ENCODE measurements around the gene TRPM8.

TRPM8 gene

GRCh38 chr2:233919938-233920337 lies 2.8 kb downstream of the TRPM8 start:
- CTCF ChIA-PET, result no interaction called here
- Histone ChIP-seq H3K27ac (ENCODE audit: insufficient read depth in 1 of 2, low read depth in 1 of 2, low read length in 2 of 2, poor library complexity in 1 of 2, severe bottlenecking in 2 of 2) (no peak overlapping the region), H3K27me3 (replicated peaks in 2 of 5; ENCODE audit: control insufficient read depth in 4 of 5, insufficient read depth in 5 of 5, low read length in 4 of 5) (peaks cover 2 to 32% (median 11%) of the 10 kb centered on the region in 5 experiments), H3K9me3 (ENCODE audit: control extremely low read depth in 1 of 5, control insufficient read depth in 4 of 5, insufficient read depth in 2 of 5, low read depth in 1 of 5, low read length in 4 of 5) (no peaks in the 10 kb centered on the region), H3K4me1 (ENCODE audit: control extremely low read depth in 1 of 4, control insufficient read depth in 4 of 4, insufficient read depth in 4 of 4, low read length in 3 of 4) (no peaks in the 10 kb centered on the region), H3K4me3 (ENCODE audit: control insufficient read depth in 1 of 7, extremely low read depth in 1 of 7, insufficient read depth in 4 of 7, low read depth in 2 of 7, low read length in 6 of 7) (no peak overlapping the region), H3K36me3 (ENCODE audit: control insufficient read depth in 4 of 4, insufficient read depth in 4 of 4, low read length in 3 of 4) (no peaks in the 10 kb centered on the region)
- peak in 1 of 3 donors; percentile 4 for DNase-seq
- WGBS (ENCODE audit: insufficient coverage), result 100% methylated on average over 1 of the region's 3 CpGs
- POLR2A ChIA-PET, result no interaction called here

- Histone ChIP-seq H3K36me3 (ENCODE audit: control insufficient read depth in 4 of 4, insufficient read depth in 4 of 4, low read length in 3 of 4) (no peaks in the 10 kb centered on the region), H3K9me3 (ENCODE audit: control extremely low read depth in 1 of 5, control insufficient read depth in 4 of 5, insufficient read depth in 2 of 5, low read depth in 1 of 5, low read length in 4 of 5) (no peaks in the 10 kb centered on the region), H3K4me3 (ENCODE audit: control insufficient read depth in 1 of 7, extremely low read depth in 1 of 7, insufficient read depth in 4 of 7, low read depth in 2 of 7, low read length in 6 of 7) (no peak overlapping the region), H3K27ac (ENCODE audit: insufficient read depth in 1 of 2, low read depth in 1 of 2, low read length in 2 of 2, poor library complexity in 1 of 2, severe bottlenecking in 2 of 2) (no peak overlapping the region), H3K4me1 (ENCODE audit: control extremely low read depth in 1 of 4, control insufficient read depth in 4 of 4, insufficient read depth in 4 of 4, low read length in 3 of 4) (no peaks in the 10 kb centered on the region), H3K27me3 (replicated peaks in 2 of 5; ENCODE audit: control insufficient read depth in 4 of 5, insufficient read depth in 5 of 5, low read length in 4 of 5) (peaks cover 0 to 42% (median 10%) of the 10 kb centered on the region in 5 experiments)
- no peak for DNase-seq
- ChIA-PET CTCF (no interaction called here), POLR2A (no interaction called here)
- 20% methylated on average over 1 of the region's 1 CpG for WGBS (ENCODE audit: insufficient coverage)
Observed at GRCh38 chr2:233922471-233922870, 5.3 kb downstream of the TRPM8 start.

GRCh38 chr2:233925402-233925801 lies 8.2 kb downstream of the TRPM8 start:
- ChIA-PET CTCF (interaction anchor here (1.0 kb wide), 1 partner anchor 68 kb away, joined by 3 read pairs; no protein-coding TSS in a partner anchor), POLR2A (no interaction called here)
- no peak for DNase-seq
- 84% methylated on average over 7 of the region's 7 CpGs for WGBS (ENCODE audit: insufficient coverage)
- Histone ChIP-seq H3K4me1 (ENCODE audit: control extremely low read depth in 1 of 4, control insufficient read depth in 4 of 4, insufficient read depth in 4 of 4, low read length in 3 of 4) (no peaks in the 10 kb centered on the region), H3K27me3 (replicated peaks in 2 of 5; ENCODE audit: control insufficient read depth in 4 of 5, insufficient read depth in 5 of 5, low read length in 4 of 5) (peaks cover 0 to 48% (median 9%) of the 10 kb centered on the region in 5 experiments), H3K9me3 (ENCODE audit: control extremely low read depth in 1 of 5, control insufficient read depth in 4 of 5, insufficient read depth in 2 of 5, low read depth in 1 of 5, low read length in 4 of 5) (no peaks in the 10 kb centered on the region), H3K27ac (ENCODE audit: insufficient read depth in 1 of 2, low read depth in 1 of 2, low read length in 2 of 2, poor library complexity in 1 of 2, severe bottlenecking in 2 of 2) (no peak overlapping the region), H3K36me3 (ENCODE audit: control insufficient read depth in 4 of 4, insufficient read depth in 4 of 4, low read length in 3 of 4) (no peaks in the 10 kb centered on the region), H3K4me3 (ENCODE audit: control insufficient read depth in 1 of 7, extremely low read depth in 1 of 7, insufficient read depth in 4 of 7, low read depth in 2 of 7, low read length in 6 of 7) (no peak overlapping the region)

GRCh38 chr2:233926806-233927205 lies 9.6 kb downstream of the TRPM8 start:
- ChIA-PET CTCF (interaction anchor here (1.0 to 1.6 kb wide), 4 partner anchors 13 to 69 kb away, joined by 3 read pairs; no protein-coding TSS in a partner anchor), POLR2A (no interaction called here)
- no peaks in the 10 kb centered on the region for H3K4me1 ChIP-seq (ENCODE audit: control extremely low read depth in 1 of 4, control insufficient read depth in 4 of 4, insufficient read depth in 4 of 4, low read length in 3 of 4)
- DNase-seq, result no peak
- H3K36me3 ChIP-seq (ENCODE audit: control insufficient read depth in 4 of 4, insufficient read depth in 4 of 4, low read length in 3 of 4), result no peaks in the 10 kb centered on the region
- no peaks in the 10 kb centered on the region for H3K9me3 ChIP-seq (ENCODE audit: control extremely low read depth in 1 of 5, control insufficient read depth in 4 of 5, insufficient read depth in 2 of 5, low read depth in 1 of 5, low read length in 4 of 5)
- 94% methylated on average over 3 of the region's 4 CpGs for WGBS (ENCODE audit: insufficient coverage)
- no peak overlapping the region for H3K27ac ChIP-seq (ENCODE audit: insufficient read depth in 1 of 2, low read depth in 1 of 2, low read length in 2 of 2, poor library complexity in 1 of 2, severe bottlenecking in 2 of 2)
- peaks cover 4 to 60% (median 11%) of the 10 kb centered on the region in 5 experiments for H3K27me3 ChIP-seq (replicated peaks in 2 of 5; ENCODE audit: control insufficient read depth in 4 of 5, insufficient read depth in 5 of 5, low read length in 4 of 5)
- no peak overlapping the region for H3K4me3 ChIP-seq (ENCODE audit: control insufficient read depth in 1 of 7, extremely low read depth in 1 of 7, insufficient read depth in 4 of 7, low read depth in 2 of 7, low read length in 6 of 7)

- WGBS (ENCODE audit: insufficient coverage), result 37% methylated on average over 2 of the region's 7 CpGs
- POLR2A ChIA-PET, result no interaction called here
- Histone ChIP-seq H3K27ac (ENCODE audit: insufficient read depth in 1 of 2, low read depth in 1 of 2, low read length in 2 of 2, poor library complexity in 1 of 2, severe bottlenecking in 2 of 2) (no peak overlapping the region), H3K27me3 (replicated peaks in 2 of 5; ENCODE audit: control insufficient read depth in 4 of 5, insufficient read depth in 5 of 5, low read length in 4 of 5) (peaks cover 7 to 64% (median 12%) of the 10 kb centered on the region in 5 experiments), H3K4me3 (ENCODE audit: control insufficient read depth in 1 of 7, extremely low read depth in 1 of 7, insufficient read depth in 4 of 7, low read depth in 2 of 7, low read length in 6 of 7) (no peak overlapping the region), H3K9me3 (ENCODE audit: control extremely low read depth in 1 of 5, control insufficient read depth in 4 of 5, insufficient read depth in 2 of 5, low read depth in 1 of 5, low read length in 4 of 5) (no peaks in the 10 kb centered on the region), H3K36me3 (ENCODE audit: control insufficient read depth in 4 of 4, insufficient read depth in 4 of 4, low read length in 3 of 4) (no peaks in the 10 kb centered on the region), H3K4me1 (ENCODE audit: control extremely low read depth in 1 of 4, control insufficient read depth in 4 of 4, insufficient read depth in 4 of 4, low read length in 3 of 4) (no peaks in the 10 kb centered on the region)
- DNase-seq, result peak; percentile 25 to 38 (median 37)
- CTCF ChIA-PET, result interaction anchor here (0.6 to 1.6 kb wide), 4 partner anchors 20 to 102 kb away, joined by 3 to 4 read pairs (median 4); no protein-coding TSS in a partner anchor
Observed at GRCh38 chr2:233928594-233929351, 11.6 kb downstream of the TRPM8 start.

GRCh38 chr2:233929352-233930022 lies 12.3 kb downstream of the TRPM8 start:
- CTCF ChIA-PET, result interaction anchor here (0.9 to 1.1 kb wide), 2 partner anchors 21 to 25 kb away, joined by 3 read pairs; no protein-coding TSS in a partner anchor
- POLR2A ChIA-PET, result no interaction called here
- Histone ChIP-seq H3K27ac (ENCODE audit: insufficient read depth in 1 of 2, low read depth in 1 of 2, low read length in 2 of 2, poor library complexity in 1 of 2, severe bottlenecking in 2 of 2) (no peak overlapping the region), H3K4me3 (ENCODE audit: control insufficient read depth in 1 of 7, extremely low read depth in 1 of 7, insufficient read depth in 4 of 7, low read depth in 2 of 7, low read length in 6 of 7) (no peak overlapping the region), H3K9me3 (ENCODE audit: control extremely low read depth in 1 of 5, control insufficient read depth in 4 of 5, insufficient read depth in 2 of 5, low read depth in 1 of 5, low read length in 4 of 5) (no peaks in the 10 kb centered on the region), H3K4me1 (ENCODE audit: control extremely low read depth in 1 of 4, control insufficient read depth in 4 of 4, insufficient read depth in 4 of 4, low read length in 3 of 4) (no peaks in the 10 kb centered on the region), H3K36me3 (ENCODE audit: control insufficient read depth in 4 of 4, insufficient read depth in 4 of 4, low read length in 3 of 4) (no peaks in the 10 kb centered on the region), H3K27me3 (replicated peaks in 2 of 5; ENCODE audit: control insufficient read depth in 4 of 5, insufficient read depth in 5 of 5, low read length in 4 of 5) (peaks cover 7 to 59% (median 12%) of the 10 kb centered on the region in 5 experiments)
- WGBS (ENCODE audit: insufficient coverage), result 4% methylated on average over 3 of the region's 4 CpGs
- no peak for DNase-seq

GRCh38 chr2:233934524-233934923 lies 17.4 kb downstream of the TRPM8 start:
- ChIA-PET POLR2A (no interaction called here), CTCF (interaction anchor here (1.0 to 1.4 kb wide), 3 partner anchors 15 to 20 kb away, joined by 3 to 4 read pairs (median 3); partner anchors contain the start of gene TRPM8)
- Histone ChIP-seq H3K36me3 (ENCODE audit: control insufficient read depth in 4 of 4, insufficient read depth in 4 of 4, low read length in 3 of 4) (no peaks in the 10 kb centered on the region), H3K27me3 (replicated peaks in 2 of 5; ENCODE audit: control insufficient read depth in 4 of 5, insufficient read depth in 5 of 5, low read length in 4 of 5) (peaks cover 16 to 71% (median 22%) of the 10 kb centered on the region in 5 experiments), H3K4me3 (ENCODE audit: control insufficient read depth in 1 of 7, extremely low read depth in 1 of 7, insufficient read depth in 4 of 7, low read depth in 2 of 7, low read length in 6 of 7) (no peak overlapping the region), H3K27ac (ENCODE audit: insufficient read depth in 1 of 2, low read depth in 1 of 2, low read length in 2 of 2, poor library complexity in 1 of 2, severe bottlenecking in 2 of 2) (no peak overlapping the region), H3K4me1 (ENCODE audit: control extremely low read depth in 1 of 4, control insufficient read depth in 4 of 4, insufficient read depth in 4 of 4, low read length in 3 of 4) (peaks cover 0 to 5% (median 0%) of the 10 kb centered on the region in 4 experiments), H3K9me3 (ENCODE audit: control extremely low read depth in 1 of 5, control insufficient read depth in 4 of 5, insufficient read depth in 2 of 5, low read depth in 1 of 5, low read length in 4 of 5) (no peaks in the 10 kb centered on the region)
- DNase-seq, result no peak
- 100% methylated on average over 1 of the region's 1 CpG for WGBS (ENCODE audit: insufficient coverage)

All from common myeloid progenitor, CD34-positive (primary cell).